ENCODE measurements around the gene GBA2. TPM values are rescaled to one million over a fixed set of nuclear protein-coding genes. Genes with fewer than 3 reads are reported as not detected.

GBA2 gene
- 13.3 and 17.5 TPM in 2 replicates for total RNA-seq

DNA sequence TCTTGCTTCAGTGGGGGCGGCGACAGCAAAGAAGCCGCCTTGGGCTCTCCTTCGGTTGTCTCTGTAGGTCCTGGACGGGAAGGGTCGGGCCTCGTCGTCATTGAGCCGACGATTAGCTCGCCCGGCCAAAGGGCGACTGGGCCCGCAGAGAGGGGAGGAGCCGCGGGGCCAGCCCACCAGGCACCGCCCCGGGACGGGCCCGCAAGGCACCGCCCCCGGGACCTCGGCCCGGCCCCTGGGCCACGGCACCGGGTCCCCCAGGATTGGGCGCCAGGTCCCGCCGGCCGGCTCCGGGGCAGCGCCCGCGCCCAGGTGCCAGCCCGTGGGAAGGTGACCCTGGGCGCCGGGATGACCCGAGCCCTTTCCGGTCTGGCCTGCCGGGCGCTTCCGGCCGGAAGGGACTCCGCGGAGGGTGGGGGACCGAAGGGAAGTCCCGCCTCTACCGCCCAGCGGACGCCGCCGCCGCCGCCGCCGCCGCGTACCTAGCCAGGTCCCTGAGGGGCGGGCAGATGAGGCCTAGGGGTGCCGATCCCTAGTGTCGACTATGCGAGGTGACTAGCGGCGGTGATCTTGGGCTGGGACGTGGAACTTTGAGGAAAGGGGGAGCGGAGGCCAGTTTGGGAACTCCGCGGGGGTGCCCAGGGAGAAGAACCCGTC is at the start of gene GBA2, which contains the start of gene RGP1:
TSS of gene GBA2 (minus strand) at position 371 of the 657 bp plus-strand sequence. CDS start 524 bp downstream, outside the sequence.
TSS of gene RGP1 (plus strand) at position 430 of the 657 bp plus-strand sequence. CDS start 469 bp downstream, outside the sequence.

GRCh38 chr9:35791297-35791921 is 42.4 kb upstream of the GBA2 start, which contains the start of gene NPR2:
Gene NPR2 (plus strand): TSS chr9:35791591. CDS start chr9:35792409, 818 bp downstream.

GRCh38 chr9:35754264-35754663 is 5.2 kb upstream of the GBA2 start, which contains the start of gene MSMP:
Gene MSMP (minus strand): TSS chr9:35754276. CDS start chr9:35754129, 147 bp downstream.

GRCh38 chr9:35732185-35732799 is 16.7 kb downstream of the GBA2 start, which contains the start of the genes CREB3 and TLN1:
Gene CREB3 (plus strand): TSS chr9:35732666. CDS start chr9:35732773, 107 bp downstream.
Gene TLN1 (minus strand): TSS chr9:35732195. CDS start chr9:35725694, 6,501 bp downstream.

GRCh38 chr9:35689542-35690293 is 59.3 kb downstream of the GBA2 start, which contains the start of gene TPM2:
Gene TPM2 (minus strand): TSS chr9:35689925. CDS start chr9:35689817, 108 bp downstream.

Other genes with a start within 250 kb of the GBA2 start
- gene TESK1, start 144.0 kb downstream of the GBA2 start, total RNA-seq, result 17.8 and 21.0 TPM in 2 replicates
- gene CD72, start 130.8 kb downstream of the GBA2 start, total RNA-seq, result 2.1 and 3.3 TPM in 2 replicates
- gene SIT1, start 98.3 kb downstream of the GBA2 start, total RNA-seq, result not detected in 2 replicates
- 5,423 and 6,533 TPM in 2 replicates for gene RMRP, start 91.2 kb downstream of the GBA2 start, total RNA-seq
- gene CCDC107, start 90.9 kb downstream of the GBA2 start, total RNA-seq, result 17.2 and 26.8 TPM in 2 replicates
- gene ARHGEF39, start 84.0 kb downstream of the GBA2 start, total RNA-seq, result 0.19 and 0.34 TPM in 2 replicates
- 3.5 and 3.9 TPM in 2 replicates for gene CA9, start 75.3 kb downstream of the GBA2 start, total RNA-seq
- 721 and 812 TPM in 2 replicates for gene TPM2, start 59.3 kb downstream of the GBA2 start, total RNA-seq
- gene TLN1, start 17.0 kb downstream of the GBA2 start, total RNA-seq, result 242 and 279 TPM in 2 replicates
- 51.6 and 54.9 TPM in 2 replicates for gene CREB3, start 16.6 kb downstream of the GBA2 start, total RNA-seq
- 13.4 and 16.3 TPM in 2 replicates for gene RGP1, start 59 bp upstream of the GBA2 start, total RNA-seq
- gene MSMP, start 5.0 kb upstream of the GBA2 start, total RNA-seq, result not detected in 2 replicates
- 31.5 and 39.7 TPM in 2 replicates for gene NPR2, start 42.4 kb upstream of the GBA2 start, total RNA-seq
- gene SPAG8, start 63.0 kb upstream of the GBA2 start, total RNA-seq, result 1.4 TPM in 1 of 2 replicates, not detected in the other
- 13.8 and 25.5 TPM in 2 replicates for gene HINT2, start 65.8 kb upstream of the GBA2 start, total RNA-seq
- not detected in 2 replicates for gene FAM221B, start 79.5 kb upstream of the GBA2 start, total RNA-seq
- gene TMEM8B, start 80.0 kb upstream of the GBA2 start, total RNA-seq, result 3.6 and 3.7 TPM in 2 replicates
- not detected in 2 replicates for gene OR13J1, start 121.2 kb upstream of the GBA2 start, total RNA-seq
- gene HRCT1, start 157.0 kb upstream of the GBA2 start, total RNA-seq, result 2.4 and 2.6 TPM in 2 replicates
- gene SPAAR, start 160.3 kb upstream of the GBA2 start, total RNA-seq, result 1.2 and 2.5 TPM in 2 replicates
- not detected in 2 replicates for gene OR2S2, start 208.9 kb upstream of the GBA2 start, total RNA-seq